ENCODE results near the gene NDEL1. TPM values are rescaled to one million over a fixed set of nuclear protein-coding genes. Genes with fewer than 3 reads are reported as not detected.

NDEL1 gene
- total and polyA plus RNA-seq, 9 of the 15 experiments (the other 6 are each of a cell fraction or from before 2014, with no cell fraction given) = 0.86 to 30.5 (median 22.7) TPM

GRCh38 chr17:8499171-8499570, 63.5 kb downstream of the NDEL1 start:
- H3K9me3 ChIP-seq (replicated peaks; ENCODE audit: control insufficient read depth, insufficient read depth, low read depth, low read length) = no peaks in the 10 kb centered on the region
- FAIRE-seq (no peak), ATAC-seq (no peak), DNase-seq (ENCODE audit: extremely low read depth in 1 of 4, low spot score in 3 of 4) (no peak)
- WGBS (ENCODE audit: insufficient coverage, low coverage, missing lambda C conversion rate) = 89% methylated on average over 9 of the region's 9 CpGs
- no peak overlapping the region for H2AFZ ChIP-seq (ENCODE audit: low read depth, low read length)
- intact Hi-C loops (cut with micrococcal nuclease) (no loop called here), in situ Hi-C loops (cut with MboI) (no loop called here)
- H3K27me3 ChIP-seq (ENCODE audit: control insufficient read depth in 2 of 2, insufficient read depth in 2 of 2, low read length in 2 of 2) = no peaks in the 10 kb centered on the region
- no peak overlapping the region for H3K9ac ChIP-seq (ENCODE audit: insufficient read depth in 1 of 2, low read depth in 2 of 2, low read length in 2 of 2)
- H3K36me3 ChIP-seq (ENCODE audit: control insufficient read depth, insufficient read depth, low read length) = peaks cover 78% of the 10 kb centered on the region
- H3K4me3 ChIP-seq = no peak overlapping the region
- no peaks in the 10 kb centered on the region for H3K4me1 ChIP-seq (replicated peaks in 1 of 2; ENCODE audit: control insufficient read depth in 2 of 2, insufficient read depth in 2 of 2, low read length in 2 of 2)
- ChIA-PET POLR2A (interaction anchor here (0.6 kb wide), 1 partner anchor 175 kb away, joined by 3 read pairs; no protein-coding TSS in a partner anchor), CTCF (ENCODE audit: low intra/inter-chr PET ratio) (no interaction called here)
- no peak for TF ChIP-seq DACH1 (IDR thresholded peaks at IDR 0.05; ENCODE audit: partially characterized antibody)
- no peak for TF ChIP-seq SRSF9 (IDR thresholded peaks at IDR 0.05; ENCODE audit: borderline replicate concordance, low read depth, low read length)
- no peak for TF ChIP-seq FOXA3 (CRISPR knock-in tag; conservative IDR thresholded peaks at IDR 0.05 in 1 of 2, IDR thresholded peaks at IDR 0.05 in 1 of 2)
- no peak for TF ChIP-seq ZFP91 (CRISPR knock-in tag; IDR thresholded peaks at IDR 0.05)
- no peak for TF ChIP-seq ARID3B (CRISPR knock-in tag; IDR thresholded peaks at IDR 0.05; ENCODE audit: borderline replicate concordance)
- no TSS peak for BruUV-seq (replicated peaks)
- no peaks in the 10 kb centered on the region for H3K9me1 ChIP-seq (ENCODE audit: control insufficient read depth, insufficient read depth, low read length)
- H3K79me2 ChIP-seq (ENCODE audit: control insufficient read depth, insufficient read depth, low read length) = no peaks in the 10 kb centered on the region
- H4K20me1 ChIP-seq (replicated peaks; ENCODE audit: control insufficient read depth, insufficient read depth, low read length) = no peaks in the 10 kb centered on the region
- H3K27ac ChIP-seq (ENCODE audit: extremely low read depth, low read depth, low read length) = no peak overlapping the region
- H3K4me2 ChIP-seq (ENCODE audit: insufficient read depth, low read length) = no peak overlapping the region

Data from K562 (cell line).